ENCODE data around the gene CATSPERD.

Gene CATSPERD

GRCh38 chr19:5787409-5788182 is 67.2 kb downstream of the CATSPERD start:
- DNase-seq (ENCODE audit: low spot score in 2 of 2) (no peak), ATAC-seq (ENCODE audit: low read depth) (no peak)
- H3K36me3 Mint-ChIP-seq, result peaks cover 31% of the 10 kb centered on the region
- peak overlapping the region; percentile 31 for H3K27ac Mint-ChIP-seq
- H3K4me1 Mint-ChIP-seq, result peaks cover 8% of the 10 kb centered on the region
- no peaks in the 10 kb centered on the region for H3K27me3 Mint-ChIP-seq
- no peak overlapping the region for H3K4me3 Mint-ChIP-seq
- peaks cover 1% of the 10 kb centered on the region for H3K9me3 Mint-ChIP-seq

GRCh38 chr19:5788422-5788821 is 68.0 kb downstream of the CATSPERD start:
- H3K27ac Mint-ChIP-seq, result peak overlapping the region; percentile 38
- peaks cover 1% of the 10 kb centered on the region for H3K9me3 Mint-ChIP-seq
- H3K36me3 Mint-ChIP-seq, result peaks cover 31% of the 10 kb centered on the region

DNA sequence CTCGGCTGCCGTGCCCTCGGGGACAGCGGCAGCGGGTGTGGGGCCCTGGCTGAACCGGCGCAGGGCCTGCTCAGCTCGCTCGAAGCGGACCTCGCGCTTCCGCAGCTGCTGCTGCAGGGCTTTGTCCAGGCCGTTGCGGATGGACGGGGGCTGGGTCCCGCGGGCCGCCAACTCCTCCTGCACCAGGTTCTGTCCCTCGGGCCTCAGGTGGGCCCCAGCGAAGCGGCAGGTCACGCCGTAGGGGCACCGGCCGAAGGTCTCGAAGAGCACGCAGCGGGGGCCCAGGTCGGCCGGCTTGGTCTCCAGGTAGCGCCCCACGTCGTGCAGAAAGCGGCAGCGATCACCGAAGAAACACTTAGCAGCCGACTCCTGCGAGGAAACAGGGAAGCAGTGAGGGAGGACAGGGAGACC is 68.9 kb downstream of the CATSPERD start:
- Mint-ChIP-seq H3K9me3 (peaks cover 1% of the 10 kb centered on the region), H3K36me3 (peaks cover 27% of the 10 kb centered on the region), H3K4me1 (peaks cover 10% of the 10 kb centered on the region), H3K4me3 (peak overlapping the region; percentile 46), H3K27me3 (peaks cover 2% of the 10 kb centered on the region), H3K27ac (no peak overlapping the region)
- ATAC-seq (ENCODE audit: low read depth) (no peak), DNase-seq (ENCODE audit: low spot score in 2 of 2) (no peak)

More at GRCh38 chr19:5788422-5788821, 68.0 kb downstream of the CATSPERD start:
- no peak overlapping the region for H3K4me3 Mint-ChIP-seq
- no peak for DNase-seq (ENCODE audit: low spot score in 2 of 2)
- ATAC-seq (ENCODE audit: low read depth), result no peak
- peaks cover 2% of the 10 kb centered on the region for H3K27me3 Mint-ChIP-seq
- H3K4me1 Mint-ChIP-seq, result peaks cover 10% of the 10 kb centered on the region

- no peak for DNase-seq (ENCODE audit: low spot score in 2 of 2)
- H3K36me3 Mint-ChIP-seq, result peaks cover 27% of the 10 kb centered on the region
- H3K4me3 Mint-ChIP-seq, result peak overlapping the region; percentile 92
- peaks cover 2% of the 10 kb centered on the region for H3K27me3 Mint-ChIP-seq
- peak overlapping the region; percentile 98 for H3K27ac Mint-ChIP-seq
- peaks cover 10% of the 10 kb centered on the region for H3K4me1 Mint-ChIP-seq
- H3K9me3 Mint-ChIP-seq, result peaks cover 1% of the 10 kb centered on the region
- ATAC-seq (ENCODE audit: low read depth), result no peak
Measured at GRCh38 chr19:5789886-5790558, 69.6 kb downstream of the CATSPERD start.

DNA sequence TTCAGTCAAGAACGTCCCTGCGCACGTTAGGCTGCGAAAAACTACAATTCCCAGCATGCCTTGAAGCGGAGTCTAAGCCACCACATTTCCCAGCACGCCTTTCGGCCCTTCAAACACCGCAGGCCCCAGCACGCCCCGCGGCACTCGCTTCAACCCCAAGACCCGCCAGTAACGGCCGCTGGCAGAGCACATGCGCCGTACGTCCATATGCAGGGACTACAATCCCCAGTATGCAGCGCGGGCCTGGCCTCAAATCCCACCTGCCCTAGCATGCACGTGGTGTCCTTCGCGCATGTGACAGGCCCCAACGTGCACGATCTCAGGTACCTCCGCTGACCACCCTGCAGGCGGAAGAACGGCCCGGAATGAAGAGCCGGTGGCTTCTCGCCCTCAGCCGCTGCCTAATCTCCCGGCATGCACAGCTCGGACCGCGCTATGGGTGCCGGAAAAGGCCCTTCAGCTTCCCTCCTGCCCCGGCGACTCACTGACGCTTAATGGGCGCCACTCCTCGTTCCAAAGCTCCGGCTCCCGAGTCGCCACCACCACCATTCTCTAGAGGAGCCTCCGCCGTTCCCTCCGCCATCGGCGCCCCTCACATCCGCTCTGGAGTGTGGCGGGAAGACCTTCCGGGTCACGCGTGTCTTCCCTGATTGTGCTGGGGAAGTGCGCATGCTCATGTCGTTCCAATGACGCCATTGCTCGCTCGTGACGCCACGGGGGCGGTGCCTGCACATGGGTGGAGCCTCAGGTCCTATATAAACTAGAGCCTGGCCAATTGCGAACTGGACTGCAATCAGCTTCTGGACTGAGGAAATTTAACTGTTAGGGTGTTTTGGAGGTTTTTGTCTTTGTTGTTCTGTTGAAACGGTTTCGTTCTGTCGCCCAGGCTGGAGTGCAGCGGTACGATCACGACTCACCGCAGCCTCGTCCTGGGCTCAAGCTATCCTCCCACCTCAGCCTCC is 70.4 kb downstream of the CATSPERD start, which contains the start of gene DUS3L:
TSS of gene DUS3L (minus strand) at position 605 of the 962 bp plus-strand sequence. CDS start at position 583, 22 bp downstream.
- Mint-ChIP-seq H3K27ac (peak within 1 kb of the TSS; percentile 98), H3K36me3 (peaks cover 25% of the 10 kb centered on the region), H3K4me1 (peaks cover 10% of the 10 kb centered on the region), H3K4me3 (peak within 1 kb of the TSS; percentile 92), H3K27me3 (peaks cover 2% of the 10 kb centered on the region), H3K9me3 (peaks cover 1% of the 10 kb centered on the region)
- peak; percentile 93 to 95 for DNase-seq (ENCODE audit: low spot score in 2 of 2)
- ATAC-seq (ENCODE audit: low read depth), result peak; percentile 89

DNA sequence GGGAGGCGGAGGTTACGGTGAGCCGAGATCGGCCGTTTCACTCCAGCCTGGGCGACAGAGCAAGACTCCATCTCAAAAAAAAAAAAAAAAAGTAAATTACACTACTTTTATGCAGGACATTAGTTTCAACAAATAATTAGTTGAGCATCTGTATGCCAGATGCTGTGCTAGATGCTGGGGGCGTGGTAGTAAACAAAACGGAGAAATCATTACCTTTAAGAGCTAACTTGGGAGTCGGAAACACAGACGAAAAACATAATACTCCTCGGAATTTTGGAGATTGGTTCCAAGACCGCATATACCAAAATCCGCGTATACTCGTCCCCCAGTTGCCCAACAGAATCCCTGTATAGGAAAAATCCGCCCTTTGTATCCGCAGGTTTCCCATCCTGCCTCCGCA is 71.8 kb downstream of the CATSPERD start:
- peaks cover 3% of the 10 kb centered on the region for H3K9me3 Mint-ChIP-seq
- peaks cover 2% of the 10 kb centered on the region for H3K27me3 Mint-ChIP-seq
- peaks cover 12% of the 10 kb centered on the region for H3K36me3 Mint-ChIP-seq
- no peak overlapping the region for H3K27ac Mint-ChIP-seq
- no peak for DNase-seq (ENCODE audit: low spot score in 2 of 2)
- no peak for ATAC-seq (ENCODE audit: low read depth)
- peaks cover 13% of the 10 kb centered on the region for H3K4me1 Mint-ChIP-seq
- no peak overlapping the region for H3K4me3 Mint-ChIP-seq

- Mint-ChIP-seq H3K9me3 (peaks cover 3% of the 10 kb centered on the region), H3K4me3 (no peak overlapping the region), H3K27ac (no peak overlapping the region), H3K36me3 (peaks cover 12% of the 10 kb centered on the region), H3K4me1 (peaks cover 13% of the 10 kb centered on the region), H3K27me3 (peaks cover 4% of the 10 kb centered on the region)
- DNase-seq (ENCODE audit: low spot score in 2 of 2), result no peak
- no peak for ATAC-seq (ENCODE audit: low read depth)
Measured at GRCh38 chr19:5793188-5793587, 72.8 kb downstream of the CATSPERD start.

DNA sequence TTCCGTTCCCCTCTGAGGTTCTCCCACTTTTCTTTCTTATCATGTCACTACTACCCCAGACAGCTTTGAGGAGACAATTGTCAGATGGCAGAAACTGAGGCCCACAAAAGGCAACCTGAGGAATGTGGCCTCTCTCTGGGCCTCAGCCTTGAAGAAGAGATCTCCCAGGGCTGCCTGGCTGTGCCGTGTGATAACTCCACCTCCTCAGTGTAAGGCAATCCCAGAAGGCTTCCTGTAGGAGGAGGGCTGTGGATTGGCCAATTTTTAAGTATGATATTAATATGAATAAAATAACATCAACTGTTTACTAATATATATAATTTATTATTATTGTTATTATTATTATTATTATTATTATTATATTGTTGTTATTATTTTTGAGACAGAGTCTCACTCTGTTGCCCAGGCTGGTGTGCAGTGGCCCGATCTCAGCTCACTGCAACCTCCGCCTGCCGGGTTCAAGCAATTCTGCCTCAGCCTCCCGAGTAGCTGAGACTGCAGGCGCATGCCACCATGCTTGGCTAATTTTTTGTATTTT is 75.0 kb downstream of the CATSPERD start:
- H3K36me3 Mint-ChIP-seq, result peaks cover 1% of the 10 kb centered on the region
- H3K4me1 Mint-ChIP-seq, result peaks cover 8% of the 10 kb centered on the region
- H3K9me3 Mint-ChIP-seq, result peaks cover 3% of the 10 kb centered on the region
- H3K27me3 Mint-ChIP-seq, result peaks cover 12% of the 10 kb centered on the region
- H3K27ac Mint-ChIP-seq, result no peak overlapping the region
- DNase-seq (ENCODE audit: low spot score in 2 of 2) (no peak), ATAC-seq (ENCODE audit: low read depth) (no peak)
- H3K4me3 Mint-ChIP-seq, result no peak overlapping the region

GRCh38 chr19:5798244-5798643 is 77.8 kb downstream of the CATSPERD start:
- Mint-ChIP-seq H3K4me1 (peaks cover 11% of the 10 kb centered on the region), H3K36me3 (no peaks in the 10 kb centered on the region), H3K9me3 (peaks cover 2% of the 10 kb centered on the region), H3K27ac (no peak overlapping the region), H3K4me3 (no peak overlapping the region), H3K27me3 (peaks cover 22% of the 10 kb centered on the region)
- no peak for DNase-seq (ENCODE audit: low spot score in 2 of 2)
- ATAC-seq (ENCODE audit: low read depth), result no peak

DNA sequence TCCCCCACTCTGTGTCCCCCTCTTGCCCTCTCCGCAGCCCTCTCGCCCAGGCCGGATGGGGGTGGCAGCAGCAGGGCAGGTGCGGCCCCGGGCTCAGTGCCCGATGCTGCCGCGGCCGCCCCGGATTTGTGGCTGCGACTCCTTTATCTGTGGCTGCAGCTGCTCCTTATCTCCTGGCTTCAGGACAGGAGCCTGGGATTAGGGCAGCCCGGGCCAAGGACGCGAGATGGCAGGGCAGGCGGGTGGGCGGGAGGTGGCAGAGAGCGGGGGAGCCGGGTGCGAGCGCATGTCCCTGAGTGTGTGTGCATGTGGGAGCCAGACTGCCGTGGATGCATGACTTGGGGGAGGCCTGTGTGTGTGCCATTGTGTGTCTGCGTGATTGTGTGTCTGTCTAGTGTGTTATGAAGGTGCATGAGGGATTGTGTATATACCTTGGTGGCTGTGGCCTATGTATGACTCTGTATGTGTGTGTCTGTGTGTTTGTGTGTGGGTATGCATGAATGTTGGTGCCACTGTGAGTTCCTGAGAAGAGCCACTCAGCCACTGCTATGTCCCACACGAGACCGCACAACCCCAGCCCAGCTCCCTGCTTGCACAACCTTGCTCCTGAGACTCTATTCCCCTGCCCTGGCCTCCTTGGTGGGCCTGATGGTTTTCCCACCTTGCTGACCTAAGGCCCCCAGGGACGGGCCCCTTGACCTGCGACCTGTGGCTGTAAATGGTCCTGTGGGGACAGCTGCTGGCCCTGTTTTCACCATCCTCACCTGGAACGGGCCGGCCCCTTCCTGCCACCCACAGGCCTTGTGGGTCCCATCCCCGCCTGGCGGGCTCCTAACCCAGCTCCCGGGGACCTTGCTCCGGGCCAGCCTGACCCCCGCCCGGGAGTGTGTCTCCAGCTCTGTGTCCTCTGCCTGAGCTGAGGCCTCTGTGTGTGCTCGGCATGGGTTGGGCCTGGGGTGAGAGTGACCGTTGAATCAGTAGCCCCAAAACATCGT is 79.1 kb downstream of the CATSPERD start:
- DNase-seq (ENCODE audit: low spot score in 2 of 2), result no peak
- H3K36me3 Mint-ChIP-seq, result no peaks in the 10 kb centered on the region
- H3K27me3 Mint-ChIP-seq, result peaks cover 26% of the 10 kb centered on the region
- H3K9me3 Mint-ChIP-seq, result peaks cover 2% of the 10 kb centered on the region
- H3K27ac Mint-ChIP-seq, result no peak overlapping the region
- no peak for ATAC-seq (ENCODE audit: low read depth)
- peaks cover 21% of the 10 kb centered on the region for H3K4me1 Mint-ChIP-seq
- H3K4me3 Mint-ChIP-seq, result no peak overlapping the region

- Mint-ChIP-seq H3K4me3 (no peak overlapping the region), H3K9me3 (peaks cover 2% of the 10 kb centered on the region), H3K36me3 (no peaks in the 10 kb centered on the region), H3K27ac (no peak overlapping the region), H3K27me3 (peaks cover 26% of the 10 kb centered on the region), H3K4me1 (peaks cover 22% of the 10 kb centered on the region)
- no peak for ATAC-seq (ENCODE audit: low read depth)
- DNase-seq (ENCODE audit: low spot score in 2 of 2), result no peak
Measured at GRCh38 chr19:5800361-5801270, 80.2 kb downstream of the CATSPERD start.
